GM23338 (cell line): Measurements from ENCODE around the gene MPP2. TPM values are rescaled to one million over a fixed set of nuclear protein-coding genes. Genes with fewer than 3 reads are reported as not detected.

Source experiments
- ATAC-seq: fragments of 200-7000 bp; cut with Tn5 transposase; 3 replicates; pipeline ENCODE4 v1.9.1; 2020
- DNase-seq: peaks from one replicate; pipeline ENCODE4 v3.0.0-alpha.2; 2015; ENCODE audit warnings: low spot score
- H2AFZ ChIP-seq: fragments of 200-600 bp; sonication (generic); 2 replicates; pipeline ENCODE4 v1.8.0; 2016; ENCODE audit warnings: antibody characterized with exemption, mild to moderate bottlenecking, moderate library complexity
- H3F3A ChIP-seq: fragments of 200-600 bp; sonication (generic); replicated peaks from 2 replicates; pipeline ENCODE4 v1.8.0; 2017; ENCODE audit warnings: antibody characterized with exemption, mixed run types, low read depth
- H3K27ac ChIP-seq: fragments of 200-600 bp; sonication (generic); 2 replicates; pipeline ENCODE4 v1.6.1; 2016; ENCODE audit warnings: low read depth
- H3K27me3 ChIP-seq: fragments of 200-600 bp; sonication (generic); 2 replicates; pipeline ENCODE4 v1.8.0; 2016; ENCODE audit warnings: mild to moderate bottlenecking, mixed run types, moderate library complexity; ENCODE audit not compliant: insufficient read depth
- H3K36me3 ChIP-seq: fragments of 200-600 bp; sonication (generic); 2 replicates; pipeline ENCODE4 v1.8.0; 2016; ENCODE audit warnings: mild to moderate bottlenecking; ENCODE audit not compliant: insufficient read depth
- H3K4me1 ChIP-seq: fragments of 200-600 bp; sonication (generic); 2 replicates; pipeline ENCODE4 v1.8.0; 2016; ENCODE audit warnings: mild to moderate bottlenecking, moderate library complexity; ENCODE audit not compliant: insufficient read depth
- H3K4me2 ChIP-seq: fragments of 200-600 bp; sonication (generic); 2 replicates; pipeline ENCODE4 v1.7.1; 2017; ENCODE audit warnings: mixed run types
- H3K4me3 ChIP-seq: fragments of 200-600 bp; sonication (generic); 2 replicates; pipeline ENCODE4 v1.6.1; 2016; ENCODE audit warnings: mixed run types
- H3K79me2 ChIP-seq: fragments of 200-600 bp; sonication (generic); replicated peaks from 2 replicates; pipeline ENCODE4 v1.8.0; 2017; ENCODE audit warnings: mild to moderate bottlenecking; ENCODE audit not compliant: insufficient read depth
- H3K9me2 ChIP-seq: fragments of 200-600 bp; sonication (generic); 2 replicates; pipeline ENCODE4 v1.8.0; 2017; ENCODE audit not compliant: insufficient read depth
- H4K20me1 ChIP-seq: fragments of 200-600 bp; sonication (generic); replicated peaks from 2 replicates; pipeline ENCODE4 v1.8.0; 2017; ENCODE audit warnings: mild to moderate bottlenecking; ENCODE audit not compliant: insufficient read depth
- H3K27ac Mint-ChIP-seq: 2 replicates; pipeline ENCODE4 v1.8.0; 2020; ENCODE audit warnings: inconsistent platforms, mild to moderate bottlenecking, moderate library complexity, mixed read lengths
- H3K27me3 Mint-ChIP-seq: 3 replicates; pipeline ENCODE4 v1.8.0; 2022; ENCODE audit warnings: low read depth, mild to moderate bottlenecking, moderate library complexity, mixed read lengths, inconsistent platforms; ENCODE audit not compliant: insufficient read depth, poor library complexity
- H3K36me3 Mint-ChIP-seq: 3 replicates; pipeline ENCODE4 v1.8.0; 2021; ENCODE audit warnings: low read depth, mild to moderate bottlenecking, inconsistent platforms, moderate library complexity, mixed read lengths
- H3K4me1 Mint-ChIP-seq: 3 replicates; pipeline ENCODE4 v1.8.0; 2020; ENCODE audit warnings: mild to moderate bottlenecking, inconsistent platforms, mixed read lengths
- H3K4me3 Mint-ChIP-seq: 3 replicates; pipeline ENCODE4 v1.8.0; 2021; ENCODE audit warnings: moderate library complexity, mild to moderate bottlenecking, inconsistent platforms, mixed read lengths
- H3K9me3 Mint-ChIP-seq: 3 replicates; pipeline ENCODE4 v1.8.0; 2020; ENCODE audit warnings: moderate library complexity, mild to moderate bottlenecking, inconsistent platforms, mixed read lengths
- CREB1 ChIP-seq: fragments of 250-450 bp; sonication (Bioruptor Pico); IDR thresholded peaks from 2 replicates; pipeline ENCODE4 v1.5.0; 2020; ENCODE audit warnings: low read depth, mild to moderate bottlenecking, moderate library complexity
- CTCF ChIP-seq, 2 experiments: fragments of 200-600 bp in 1 of 2; sonication (generic) in 1 of 2; conservative IDR thresholded peaks; 2 replicates each; pipeline versions ENCODE4 v1.5.1 to v1.6.1; 2016 to 2017; ENCODE audit warnings: antibody characterized with exemption in 2 of 2, low read depth in 2 of 2, mild to moderate bottlenecking in 2 of 2, moderate library complexity in 1 of 2
- ETS1 ChIP-seq: IDR thresholded peaks from 2 replicates; pipeline ENCODE4 v1.6.1; 2016; ENCODE audit warnings: antibody characterized with exemption
- EZH2 ChIP-seq: fragments of 200-600 bp; sonication (generic); IDR thresholded peaks from one replicate; pipeline ENCODE4 v1.8.0; 2017; ENCODE audit warnings: antibody characterized with exemption, mild to moderate bottlenecking, low read depth; ENCODE audit not compliant: unreplicated experiment
- EZH2phosphoT487 ChIP-seq: fragments of 200-600 bp; sonication (generic); IDR thresholded peaks from one replicate; pipeline ENCODE4 v1.8.1; 2018; ENCODE audit warnings: antibody characterized with exemption; ENCODE audit not compliant: unreplicated experiment
- JUNB ChIP-seq: IDR thresholded peaks from one replicate; pipeline ENCODE4 v1.6.1; 2016; ENCODE audit warnings: antibody characterized with exemption; ENCODE audit not compliant: unreplicated experiment
- NANOG ChIP-seq: IDR thresholded peaks from 2 replicates; pipeline ENCODE4 v1.6.1; 2016; ENCODE audit warnings: antibody characterized with exemption, borderline replicate concordance
- STAT1 ChIP-seq: IDR thresholded peaks from one replicate; pipeline ENCODE4 v1.6.1; 2016; ENCODE audit warnings: antibody characterized with exemption; ENCODE audit not compliant: unreplicated experiment
- ZNF114 ChIP-seq: fragments of 250-450 bp; sonication (Bioruptor Pico); IDR thresholded peaks from 2 replicates; pipeline ENCODE4 v1.5.0; 2020; ENCODE audit warnings: mild to moderate bottlenecking, moderate library complexity
- ZNF331 ChIP-seq: fragments of 250-450 bp; sonication (Bioruptor Pico); IDR thresholded peaks from 2 replicates; pipeline ENCODE4 v1.5.0; 2020; ENCODE audit warnings: low read depth, mild to moderate bottlenecking, moderate library complexity
- polyA plus RNA-seq: library from polyadenylated mRNA; unstranded; fragments of >200 nt; fragmentation: Nextera tagmentation; extraction: Ambion mirVana; gene quantifications from 2 replicates; pipeline ENCODE4 v1.2.1, GENCODE V29; 2016
- total RNA-seq: library from RNA; depleted of rRNA; stranded (reverse); fragments of >200 nt; shearing (Covaris generic); gene quantifications from 2 replicates; pipeline ENCODE4 v1.2.3, GENCODE V29; 2014
- TF ChIP-seq, protein P1 (sequence below): IDR thresholded peaks from one replicate; pipeline ENCODE4 v1.6.1; 2018; ENCODE audit warnings: antibody characterized with exemption; ENCODE audit not compliant: unreplicated experiment
- TF ChIP-seq, protein P2 (sequence below): fragments of 250-450 bp; sonication (Bioruptor Pico); IDR thresholded peaks from 2 replicates; pipeline ENCODE4 v1.5.0; 2020; ENCODE audit warnings: mild to moderate bottlenecking, moderate library complexity

The MPP2 gene
- total and polyA plus RNA-seq, 2 experiments from 2014 or later, result 7.8 to 20.7 TPM

DNA sequence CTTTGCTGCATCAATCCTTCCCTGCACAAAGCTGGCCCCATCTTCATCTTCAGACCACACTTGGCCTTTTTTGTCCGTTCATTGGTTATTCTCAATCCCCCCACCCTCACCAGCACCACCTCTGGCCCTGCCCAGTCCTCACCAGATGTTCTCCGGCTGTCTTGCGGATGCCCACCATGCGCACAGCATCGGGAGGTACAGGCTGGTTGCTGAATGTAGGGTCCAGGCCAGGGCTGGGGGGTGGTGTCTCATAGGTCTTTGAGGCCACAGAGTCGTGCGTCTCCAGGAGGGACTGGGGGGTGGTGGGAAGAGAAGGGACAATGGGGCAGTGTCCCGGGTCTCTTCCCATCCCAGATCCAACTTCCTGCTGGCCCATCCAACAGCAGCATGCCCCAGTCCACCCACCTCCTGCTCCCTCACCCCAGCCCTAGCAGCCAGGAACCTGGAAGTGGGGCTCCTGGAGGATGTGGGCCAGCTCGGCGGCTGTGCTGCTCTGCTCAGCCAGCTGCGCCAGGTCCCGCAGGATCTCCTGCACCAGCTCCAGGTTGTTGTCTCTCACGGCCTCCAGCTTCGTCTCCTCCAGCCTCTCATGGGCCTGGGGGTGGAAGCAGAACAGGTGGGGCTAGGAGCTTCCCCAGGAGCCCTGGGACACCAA lies 24.4 kb downstream of the MPP2 start:
- TF ChIP-seq CREB1 (no peak), ZNF114 (CRISPR knock-in tag) (no peak), STAT1 (no peak), NANOG (no peak), EZH2 (no peak), CTCF (conservative IDR thresholded peaks at IDR 0.05; ENCODE audit: low read depth in 2 of 2) (no peak), ETS1 (no peak), JUNB (no peak), EZH2phosphoT487 (no peak), ZNF331 (CRISPR knock-in tag) (no peak)
- TF ChIP-seq, protein P1, sequence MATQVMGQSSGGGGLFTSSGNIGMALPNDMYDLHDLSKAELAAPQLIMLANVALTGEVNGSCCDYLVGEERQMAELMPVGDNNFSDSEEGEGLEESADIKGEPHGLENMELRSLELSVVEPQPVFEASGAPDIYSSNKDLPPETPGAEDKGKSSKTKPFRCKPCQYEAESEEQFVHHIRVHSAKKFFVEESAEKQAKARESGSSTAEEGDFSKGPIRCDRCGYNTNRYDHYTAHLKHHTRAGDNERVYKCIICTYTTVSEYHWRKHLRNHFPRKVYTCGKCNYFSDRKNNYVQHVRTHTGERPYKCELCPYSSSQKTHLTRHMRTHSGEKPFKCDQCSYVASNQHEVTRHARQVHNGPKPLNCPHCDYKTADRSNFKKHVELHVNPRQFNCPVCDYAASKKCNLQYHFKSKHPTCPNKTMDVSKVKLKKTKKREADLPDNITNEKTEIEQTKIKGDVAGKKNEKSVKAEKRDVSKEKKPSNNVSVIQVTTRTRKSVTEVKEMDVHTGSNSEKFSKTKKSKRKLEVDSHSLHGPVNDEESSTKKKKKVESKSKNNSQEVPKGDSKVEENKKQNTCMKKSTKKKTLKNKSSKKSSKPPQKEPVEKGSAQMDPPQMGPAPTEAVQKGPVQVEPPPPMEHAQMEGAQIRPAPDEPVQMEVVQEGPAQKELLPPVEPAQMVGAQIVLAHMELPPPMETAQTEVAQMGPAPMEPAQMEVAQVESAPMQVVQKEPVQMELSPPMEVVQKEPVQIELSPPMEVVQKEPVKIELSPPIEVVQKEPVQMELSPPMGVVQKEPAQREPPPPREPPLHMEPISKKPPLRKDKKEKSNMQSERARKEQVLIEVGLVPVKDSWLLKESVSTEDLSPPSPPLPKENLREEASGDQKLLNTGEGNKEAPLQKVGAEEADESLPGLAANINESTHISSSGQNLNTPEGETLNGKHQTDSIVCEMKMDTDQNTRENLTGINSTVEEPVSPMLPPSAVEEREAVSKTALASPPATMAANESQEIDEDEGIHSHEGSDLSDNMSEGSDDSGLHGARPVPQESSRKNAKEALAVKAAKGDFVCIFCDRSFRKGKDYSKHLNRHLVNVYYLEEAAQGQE, result no peak
- TF ChIP-seq, protein P2, sequence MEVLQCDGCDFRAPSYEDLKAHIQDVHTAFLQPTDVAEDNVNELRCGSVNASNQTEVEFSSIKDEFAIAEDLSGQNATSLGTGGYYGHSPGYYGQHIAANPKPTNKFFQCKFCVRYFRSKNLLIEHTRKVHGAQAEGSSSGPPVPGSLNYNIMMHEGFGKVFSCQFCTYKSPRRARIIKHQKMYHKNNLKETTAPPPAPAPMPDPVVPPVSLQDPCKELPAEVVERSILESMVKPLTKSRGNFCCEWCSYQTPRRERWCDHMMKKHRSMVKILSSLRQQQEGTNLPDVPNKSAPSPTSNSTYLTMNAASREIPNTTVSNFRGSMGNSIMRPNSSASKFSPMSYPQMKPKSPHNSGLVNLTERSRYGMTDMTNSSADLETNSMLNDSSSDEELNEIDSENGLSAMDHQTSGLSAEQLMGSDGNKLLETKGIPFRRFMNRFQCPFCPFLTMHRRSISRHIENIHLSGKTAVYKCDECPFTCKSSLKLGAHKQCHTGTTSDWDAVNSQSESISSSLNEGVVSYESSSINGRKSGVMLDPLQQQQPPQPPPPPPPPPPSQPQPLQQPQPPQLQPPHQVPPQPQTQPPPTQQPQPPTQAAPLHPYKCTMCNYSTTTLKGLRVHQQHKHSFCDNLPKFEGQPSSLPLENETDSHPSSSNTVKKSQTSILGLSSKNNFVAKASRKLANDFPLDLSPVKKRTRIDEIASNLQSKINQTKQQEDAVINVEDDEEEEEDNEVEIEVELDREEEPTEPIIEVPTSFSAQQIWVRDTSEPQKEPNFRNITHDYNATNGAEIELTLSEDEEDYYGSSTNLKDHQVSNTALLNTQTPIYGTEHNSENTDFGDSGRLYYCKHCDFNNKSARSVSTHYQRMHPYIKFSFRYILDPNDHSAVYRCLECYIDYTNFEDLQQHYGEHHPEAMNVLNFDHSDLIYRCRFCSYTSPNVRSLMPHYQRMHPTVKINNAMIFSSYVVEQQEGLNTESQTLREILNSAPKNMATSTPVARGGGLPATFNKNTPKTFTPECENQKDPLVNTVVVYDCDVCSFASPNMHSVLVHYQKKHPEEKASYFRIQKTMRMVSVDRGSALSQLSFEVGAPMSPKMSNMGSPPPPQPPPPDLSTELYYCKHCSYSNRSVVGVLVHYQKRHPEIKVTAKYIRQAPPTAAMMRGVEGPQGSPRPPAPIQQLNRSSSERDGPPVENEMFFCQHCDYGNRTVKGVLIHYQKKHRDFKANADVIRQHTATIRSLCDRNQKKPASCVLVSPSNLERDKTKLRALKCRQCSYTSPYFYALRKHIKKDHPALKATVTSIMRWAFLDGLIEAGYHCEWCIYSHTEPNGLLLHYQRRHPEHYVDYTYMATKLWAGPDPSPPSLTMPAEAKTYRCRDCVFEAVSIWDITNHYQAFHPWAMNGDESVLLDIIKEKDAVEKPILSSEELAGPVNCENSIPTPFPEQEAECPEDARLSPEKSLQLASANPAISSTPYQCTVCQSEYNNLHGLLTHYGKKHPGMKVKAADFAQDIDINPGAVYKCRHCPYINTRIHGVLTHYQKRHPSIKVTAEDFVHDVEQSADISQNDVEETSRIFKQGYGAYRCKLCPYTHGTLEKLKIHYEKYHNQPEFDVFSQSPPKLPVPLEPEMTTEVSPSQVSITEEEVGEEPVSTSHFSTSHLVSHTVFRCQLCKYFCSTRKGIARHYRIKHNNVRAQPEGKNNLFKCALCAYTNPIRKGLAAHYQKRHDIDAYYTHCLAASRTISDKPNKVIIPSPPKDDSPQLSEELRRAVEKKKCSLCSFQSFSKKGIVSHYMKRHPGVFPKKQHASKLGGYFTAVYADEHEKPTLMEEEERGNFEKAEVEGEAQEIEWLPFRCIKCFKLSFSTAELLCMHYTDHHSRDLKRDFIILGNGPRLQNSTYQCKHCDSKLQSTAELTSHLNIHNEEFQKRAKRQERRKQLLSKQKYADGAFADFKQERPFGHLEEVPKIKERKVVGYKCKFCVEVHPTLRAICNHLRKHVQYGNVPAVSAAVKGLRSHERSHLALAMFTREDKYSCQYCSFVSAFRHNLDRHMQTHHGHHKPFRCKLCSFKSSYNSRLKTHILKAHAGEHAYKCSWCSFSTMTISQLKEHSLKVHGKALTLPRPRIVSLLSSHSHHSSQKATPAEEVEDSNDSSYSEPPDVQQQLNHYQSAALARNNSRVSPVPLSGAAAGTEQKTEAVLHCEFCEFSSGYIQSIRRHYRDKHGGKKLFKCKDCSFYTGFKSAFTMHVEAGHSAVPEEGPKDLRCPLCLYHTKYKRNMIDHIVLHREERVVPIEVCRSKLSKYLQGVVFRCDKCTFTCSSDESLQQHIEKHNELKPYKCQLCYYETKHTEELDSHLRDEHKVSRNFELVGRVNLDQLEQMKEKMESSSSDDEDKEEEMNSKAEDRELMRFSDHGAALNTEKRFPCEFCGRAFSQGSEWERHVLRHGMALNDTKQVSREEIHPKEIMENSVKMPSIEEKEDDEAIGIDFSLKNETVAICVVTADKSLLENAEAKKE (CRISPR knock-in tag), result no peak
- Mint-ChIP-seq H3K4me1 (peaks cover 19% of the 10 kb centered on the region), H3K9me3 (no peaks in the 10 kb centered on the region), H3K4me3 (no peak overlapping the region), H3K36me3 (peaks cover 8% of the 10 kb centered on the region; the same call in 1 of the 3 replicates), H3K27ac (no peak overlapping the region), H3K27me3 (peaks cover 8% of the 10 kb centered on the region)
- H3K27ac ChIP-seq, result no peak overlapping the region
- no peak for ATAC-seq
- H3K79me2 ChIP-seq, result no peaks in the 10 kb centered on the region
- H4K20me1 ChIP-seq, result no peaks in the 10 kb centered on the region
- no peaks in the 10 kb centered on the region for H3K36me3 ChIP-seq
- H3K4me3 ChIP-seq, result no peak overlapping the region
- H3K4me1 ChIP-seq, result peaks cover 8% of the 10 kb centered on the region; the same call in 1 of the 2 replicates
- DNase-seq, result no peak
- H3K4me2 ChIP-seq, result no peak overlapping the region
- no peak overlapping the region for H2AFZ ChIP-seq
- H3K9me2 ChIP-seq, result no peaks in the 10 kb centered on the region
- H3K27me3 ChIP-seq, result no peaks in the 10 kb centered on the region
- no peaks in the 10 kb centered on the region for H3F3A ChIP-seq
